Activated T-cell treated with anti-CD3 and anti-CD28 coated beads for 48 hours (primary cell): ENCODE measurements around the gene C10orf143.

Experiments used
- DNase-seq: peaks from one replicate; pipeline ENCODE4 v3.0.0-alpha.2; 2020; ENCODE audit warnings: low read depth

The C10orf143 gene

GRCh38 chr10:130014263-130015074, 96.2 kb downstream of the C10orf143 start:
- DNase-seq: no peak
